ENCODE data around the gene SNX12. TPM values are rescaled to one million over a fixed set of nuclear protein-coding genes. Genes with fewer than 3 reads are reported as not detected.

The SNX12 gene
- polyA plus RNA-seq, 3 donors, result 15.1 to 53.5 (median 23.3) TPM

Other genes with a start within 250 kb of the SNX12 start
- under 1 TPM in 2 of 3 donors, not detected in 1; 0.03 to 0.83 TPM for gene TEX11, start 159.6 kb downstream of the SNX12 start, polyA plus RNA-seq
- not detected for gene SLC7A3, start 137.2 kb downstream of the SNX12 start, polyA plus RNA-seq
- 10 to 100 TPM in 2 of 3 donors, 1 to 10 TPM in 1; 9.1 to 26.1 (median 11.4) TPM for gene FOXO4, start 27.5 kb upstream of the SNX12 start, polyA plus RNA-seq
- gene CXorf65, start 38.4 kb upstream of the SNX12 start, polyA plus RNA-seq, result under 1 TPM in 1 of 3 donors, not detected in 2; 0.19 TPM
- 10 to 100 TPM in 2 of 3 donors, 1 to 10 TPM in 1; 2.9 to 15.4 (median 10.8) TPM for gene IL2RG, start 43.2 kb upstream of the SNX12 start, polyA plus RNA-seq
- gene MED12, start 50.3 kb upstream of the SNX12 start, polyA plus RNA-seq, result 10 to 100 TPM in 2 of 3 donors, 1 to 10 TPM in 1; 8.7 to 13.4 (median 12.9) TPM
- under 1 TPM; 0.15 to 0.67 (median 0.49) TPM for gene NLGN3, start 76.5 kb upstream of the SNX12 start, polyA plus RNA-seq
- gene GJB1, start 154.9 kb upstream of the SNX12 start, polyA plus RNA-seq, result 100 to 1,000 TPM in 1 of 3 donors, 1 to 10 TPM in 2; 1.0 to 102 (median 1.8) TPM
- gene ZMYM3, start 185.8 kb upstream of the SNX12 start, polyA plus RNA-seq, result 1 to 10 TPM; 4.6 to 6.4 (median 6.3) TPM
- gene NONO, start 215.3 kb upstream of the SNX12 start, polyA plus RNA-seq, result 100 to 1,000 TPM; 121 to 143 (median 133) TPM
- 1 to 10 TPM in 1 of 3 donors, under 1 TPM in 2; 0.32 to 1.5 (median 0.58) TPM for gene ITGB1BP2, start 233.4 kb upstream of the SNX12 start, polyA plus RNA-seq

Data from adipose tissue (tissue), 3 donors.